C4-2B (cell line): Measurements from ENCODE around the gene GCNT2.
"Not testable (repeated sequence)": the region's sequence is repeated elsewhere in the genome, so short reads cannot be mapped to it uniquely, and the experiment has no call there.

ENCODE experiments used
- H3K27ac ChIP-seq: fragments of 450-650 bp; 2 replicates; pipeline ENCODE4 v1.5.1; 2017
- CTCF ChIP-seq: fragments of 450-650 bp; conservative IDR thresholded peaks from 2 replicates; pipeline ENCODE4 v1.5.1; 2017; ENCODE audit warnings: mild to moderate bottlenecking
- ZFX ChIP-seq: fragments of 450-650 bp; IDR thresholded peaks from 2 replicates; pipeline ENCODE4 v1.6.1; 2017

GCNT2 gene

GRCh38 chr6:10561611-10562199 is 40.6 kb downstream of the GCNT2 start:
- TF ChIP-seq ZFX (no peak), CTCF (no peak)
- H3K27ac ChIP-seq = no peak overlapping the region

DNA sequence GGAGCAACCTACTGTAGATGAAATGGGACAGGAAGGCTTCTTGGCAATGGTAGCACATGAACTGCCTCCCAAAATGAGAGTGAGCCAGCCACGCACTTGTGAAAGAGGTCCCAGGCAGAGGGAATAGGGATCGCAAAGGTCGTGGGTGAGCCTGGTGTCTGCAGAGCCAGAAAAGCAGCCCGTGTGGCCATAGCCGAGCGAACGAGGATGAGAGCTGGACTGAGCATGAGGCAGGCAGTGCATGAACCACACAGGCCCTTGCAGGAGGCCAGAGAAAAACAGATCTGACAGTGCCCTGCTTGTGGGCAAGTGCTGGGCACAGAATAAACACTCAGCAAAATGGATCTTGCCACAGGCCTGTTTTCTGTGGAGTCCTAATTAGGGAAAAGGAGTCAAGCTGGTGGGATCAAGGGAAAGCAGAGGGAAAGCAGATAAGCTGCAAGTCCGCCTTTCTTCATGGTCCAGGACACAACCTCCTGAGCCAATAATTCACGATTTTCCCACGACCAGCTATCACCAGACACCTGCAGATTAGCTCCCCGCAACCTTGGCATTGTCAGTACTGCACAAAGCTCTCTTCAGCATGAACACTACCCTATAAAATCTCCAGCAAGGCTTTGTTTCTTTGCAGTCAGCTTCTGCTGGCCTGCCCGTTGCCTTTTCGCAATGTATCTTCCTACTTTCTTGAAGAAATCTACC is 44.0 kb downstream of the GCNT2 start:
- TF ChIP-seq CTCF = no peak
- TF ChIP-seq ZFX = no peak
- no peak overlapping the region for H3K27ac ChIP-seq

GRCh38 chr6:10565913-10566312 is 44.8 kb downstream of the GCNT2 start:
- TF ChIP-seq ZFX = no peak
- no peak for TF ChIP-seq CTCF
- H3K27ac ChIP-seq = no peak overlapping the region

DNA sequence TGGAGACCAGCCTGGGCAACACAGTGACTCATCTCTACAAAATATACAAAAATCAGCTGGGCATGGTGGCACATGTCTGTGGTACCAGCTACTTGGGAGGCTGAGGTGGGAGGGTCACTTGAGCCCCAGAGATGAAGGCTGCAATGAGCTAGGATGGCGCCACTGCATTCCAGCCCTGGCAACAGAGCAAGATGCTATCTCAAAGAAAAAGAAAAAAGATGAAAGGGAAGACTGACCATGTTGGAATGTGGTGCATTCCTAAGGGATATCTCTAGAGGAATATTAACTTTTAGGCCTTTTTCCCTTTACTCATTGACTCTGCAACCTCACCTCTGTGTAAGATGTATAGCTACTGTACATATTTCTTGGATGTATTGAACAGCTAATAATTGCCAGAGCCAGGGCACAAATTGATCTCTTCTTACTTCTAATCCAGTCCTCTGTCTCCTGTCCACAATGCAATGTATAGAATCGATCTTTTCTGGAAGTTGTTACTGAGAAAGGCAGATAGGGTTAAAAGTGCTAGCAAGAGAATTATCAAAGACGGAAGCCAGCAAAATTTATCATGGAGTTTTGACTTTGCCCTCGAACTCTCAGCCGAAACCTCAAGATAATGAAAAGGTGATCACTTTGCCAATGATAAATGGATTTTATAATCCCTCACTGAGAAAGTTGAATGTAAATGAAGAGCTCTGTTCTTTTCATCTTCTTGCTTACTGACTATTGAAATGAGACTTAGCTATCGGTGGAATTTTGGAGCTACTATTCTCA is 46.3 kb downstream of the GCNT2 start:
- H3K27ac ChIP-seq = no peak overlapping the region
- no peak for TF ChIP-seq ZFX
- TF ChIP-seq CTCF = no peak

DNA sequence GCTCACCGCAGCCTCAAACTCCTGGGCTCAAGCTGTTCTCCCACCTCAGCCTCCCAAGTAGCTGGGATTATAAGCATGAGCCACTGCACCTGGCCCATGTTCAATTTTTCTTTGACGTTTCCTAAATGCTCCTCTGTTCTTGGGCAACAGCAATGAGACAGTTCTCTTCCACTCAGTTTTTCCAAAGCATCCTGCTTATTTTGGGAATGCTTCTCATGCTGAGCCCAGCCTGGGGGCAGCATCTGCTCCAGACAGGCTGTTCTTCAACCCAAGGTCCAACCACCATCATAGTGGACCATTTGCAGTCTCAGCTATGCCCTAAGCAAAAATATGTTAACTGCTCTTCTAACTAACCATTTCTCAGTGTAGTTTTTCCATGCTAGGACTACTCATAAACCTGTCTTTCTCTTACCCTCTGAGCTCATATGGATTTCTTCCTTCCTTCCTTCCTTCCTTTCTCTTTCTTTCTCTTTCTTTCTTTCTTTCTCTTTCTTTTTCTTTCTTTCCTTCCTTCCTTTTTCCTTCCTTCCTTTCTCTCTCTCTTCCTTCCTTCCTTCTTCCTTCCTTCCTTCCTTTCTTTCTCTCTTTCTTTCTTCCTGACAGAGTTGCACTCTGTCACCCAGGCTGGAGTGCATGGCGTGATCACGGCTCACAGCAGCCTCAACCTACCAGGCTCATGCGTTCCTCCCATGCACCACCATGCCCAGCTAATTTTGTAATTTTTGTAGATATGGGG is 48.4 kb downstream of the GCNT2 start:
- H3K27ac ChIP-seq = no peak overlapping the region
- no peak for TF ChIP-seq CTCF
- no peak for TF ChIP-seq ZFX

GRCh38 chr6:10575519-10575918 is 54.4 kb downstream of the GCNT2 start:
- not testable (repeated sequence) for H3K27ac ChIP-seq

DNA sequence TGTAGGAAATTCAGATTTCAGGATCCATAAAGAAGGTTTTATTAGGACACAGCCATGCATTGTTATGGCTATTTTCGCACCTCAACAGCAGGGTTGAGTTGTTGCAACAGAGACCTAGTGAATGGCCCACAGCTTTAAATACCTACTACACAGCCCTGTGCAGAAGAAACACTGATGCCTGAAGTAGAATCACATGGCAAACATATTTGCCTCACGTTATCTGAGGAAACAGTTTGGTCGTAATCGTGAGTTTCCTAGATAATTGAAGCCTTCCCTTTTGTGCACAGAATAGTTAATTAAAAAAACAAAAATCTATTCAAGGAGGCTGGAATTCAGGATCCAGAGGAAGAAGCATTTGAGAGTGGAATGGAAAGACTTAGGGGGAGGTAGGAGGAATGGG is 55.1 kb downstream of the GCNT2 start:
- TF ChIP-seq ZFX (no peak), CTCF (no peak)
- H3K27ac ChIP-seq = no peak overlapping the region
